ENCODE data around the gene RTN4RL1. TPM values are rescaled to one million over a fixed set of nuclear protein-coding genes. Genes with fewer than 3 reads are reported as not detected.

RTN4RL1 gene
- total RNA-seq, 2 experiments from 2014 or later = 0.14 to 0.30 TPM

- intact Hi-C loops (cut with micrococcal nuclease) = no loop called here
- H3K4me3 Mint-ChIP-seq = no peak overlapping the region
Measured at GRCh38 chr17:1999557-2000251, 25.4 kb downstream of the RTN4RL1 start.

DNA sequence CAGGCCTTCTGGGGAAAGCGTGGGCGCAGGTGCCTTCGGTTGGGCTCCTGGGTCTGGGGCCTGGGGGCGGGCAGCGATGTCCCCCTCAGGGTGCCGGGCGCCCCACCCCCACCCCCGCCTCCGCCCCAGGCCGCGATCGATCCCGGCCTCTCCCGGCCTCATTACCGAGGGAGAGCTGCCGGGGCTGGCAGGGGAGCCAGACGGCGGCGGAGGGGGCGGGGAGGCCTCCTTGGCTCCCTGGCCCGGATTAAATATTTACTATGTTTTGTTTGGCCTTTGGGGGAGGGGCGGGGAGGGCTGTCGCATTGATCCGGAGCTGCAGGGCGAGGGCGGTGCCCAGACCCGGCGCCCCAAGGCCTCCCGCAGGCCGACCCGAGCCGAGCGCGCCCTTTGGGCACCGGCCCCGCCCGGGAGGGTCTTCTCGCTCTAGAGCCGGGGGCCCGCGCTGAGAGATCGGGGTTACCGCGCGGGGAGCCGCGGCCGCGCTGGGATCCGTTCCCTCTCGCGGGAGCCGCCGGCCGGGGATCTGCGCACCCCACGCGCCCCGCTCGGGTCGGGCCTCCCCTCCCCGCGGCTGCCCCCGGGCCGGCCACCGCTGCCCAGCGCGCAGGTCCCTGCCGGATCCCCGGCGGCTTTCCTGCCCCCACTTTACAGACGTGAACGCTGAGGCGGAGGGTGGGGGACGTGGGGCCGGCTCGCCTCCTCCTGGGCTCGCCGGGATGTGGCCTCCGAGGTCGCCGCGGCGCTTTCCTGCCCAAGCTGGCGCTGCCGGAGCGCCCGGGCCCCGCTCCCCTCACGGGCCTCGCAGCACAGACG, 27.0 kb downstream of the RTN4RL1 start:
- intact Hi-C loops (cut with micrococcal nuclease) = no loop called here
- H3K4me3 Mint-ChIP-seq = no peak overlapping the region
- peak; percentile 13 for DNase-seq
- CTCF ChIA-PET = no interaction called here
- H3K27ac Mint-ChIP-seq = no peak overlapping the region
- H3K9me3 Mint-ChIP-seq = no peaks in the 10 kb centered on the region
- no peaks in the 10 kb centered on the region for H3K4me1 Mint-ChIP-seq (ENCODE audit: low read depth)
- H3K27me3 Mint-ChIP-seq (ENCODE audit: low read depth) = peaks cover 23% of the 10 kb centered on the region
- H3K36me3 Mint-ChIP-seq (ENCODE audit: low read depth) = no peaks in the 10 kb centered on the region

More at GRCh38 chr17:1999557-2000251, 25.4 kb downstream of the RTN4RL1 start:
- no peak overlapping the region for H3K27ac Mint-ChIP-seq
- H3K9me3 Mint-ChIP-seq = no peaks in the 10 kb centered on the region
- CTCF ChIA-PET = interaction anchor here (0.7 kb wide), 1 partner anchor 129 kb away, joined by 3 read pairs; no protein-coding TSS in a partner anchor
- DNase-seq = no peak
- H3K27me3 Mint-ChIP-seq (ENCODE audit: low read depth) = peaks cover 23% of the 10 kb centered on the region
- H3K4me1 Mint-ChIP-seq (ENCODE audit: low read depth) = no peaks in the 10 kb centered on the region
- no peaks in the 10 kb centered on the region for H3K36me3 Mint-ChIP-seq (ENCODE audit: low read depth)

GRCh38 chr17:1997289-1997926, 27.7 kb downstream of the RTN4RL1 start:
- intact Hi-C loops (cut with micrococcal nuclease) = no loop called here
- peaks cover 23% of the 10 kb centered on the region for H3K27me3 Mint-ChIP-seq (ENCODE audit: low read depth)
- H3K4me1 Mint-ChIP-seq (ENCODE audit: low read depth) = no peaks in the 10 kb centered on the region
- H3K4me3 Mint-ChIP-seq = no peak overlapping the region
- no peak for DNase-seq
- H3K9me3 Mint-ChIP-seq = no peaks in the 10 kb centered on the region
- CTCF ChIA-PET = interaction anchor here (1.3 kb wide), 1 partner anchor 29 kb away, joined by 5 read pairs; no protein-coding TSS in a partner anchor
- no peak overlapping the region for H3K27ac Mint-ChIP-seq
- no peaks in the 10 kb centered on the region for H3K36me3 Mint-ChIP-seq (ENCODE audit: low read depth)

GRCh38 chr17:1996800-1997288, 28.3 kb downstream of the RTN4RL1 start:
- H3K27me3 Mint-ChIP-seq (ENCODE audit: low read depth) = peaks cover 23% of the 10 kb centered on the region
- no peaks in the 10 kb centered on the region for H3K4me1 Mint-ChIP-seq (ENCODE audit: low read depth)
- intact Hi-C loops (cut with micrococcal nuclease) = no loop called here
- H3K4me3 Mint-ChIP-seq = no peak overlapping the region
- no peaks in the 10 kb centered on the region for H3K36me3 Mint-ChIP-seq (ENCODE audit: low read depth)
- CTCF ChIA-PET = interaction anchor here (1.3 kb wide), 1 partner anchor 29 kb away, joined by 5 read pairs; no protein-coding TSS in a partner anchor
- no peaks in the 10 kb centered on the region for H3K9me3 Mint-ChIP-seq
- H3K27ac Mint-ChIP-seq = no peak overlapping the region
- DNase-seq = no peak

- no peak overlapping the region for H3K4me3 Mint-ChIP-seq
- H3K9me3 Mint-ChIP-seq = no peaks in the 10 kb centered on the region
- H3K27me3 Mint-ChIP-seq (ENCODE audit: low read depth) = peaks cover 23% of the 10 kb centered on the region
- H3K27ac Mint-ChIP-seq = no peak overlapping the region
- H3K4me1 Mint-ChIP-seq (ENCODE audit: low read depth) = no peaks in the 10 kb centered on the region
- CTCF ChIA-PET = interaction anchor here (0.6 to 1.3 kb wide), 2 partner anchors 30 to 296 kb away, joined by 4 to 5 read pairs; no protein-coding TSS in a partner anchor
- no peaks in the 10 kb centered on the region for H3K36me3 Mint-ChIP-seq (ENCODE audit: low read depth)
- intact Hi-C loops (cut with micrococcal nuclease) = no loop called here
- no peak for DNase-seq
Measured at GRCh38 chr17:1995907-1996799, 29.0 kb downstream of the RTN4RL1 start.

GRCh38 chr17:1995321-1995892, 29.7 kb downstream of the RTN4RL1 start:
- DNase-seq = no peak
- Mint-ChIP-seq H3K9me3 (no peaks in the 10 kb centered on the region), H3K4me1 (ENCODE audit: low read depth) (no peaks in the 10 kb centered on the region), H3K4me3 (no peak overlapping the region), H3K27me3 (ENCODE audit: low read depth) (peaks cover 23% of the 10 kb centered on the region), H3K36me3 (ENCODE audit: low read depth) (no peaks in the 10 kb centered on the region), H3K27ac (no peak overlapping the region)
- CTCF ChIA-PET = interaction anchor here (0.6 to 1.2 kb wide), 2 partner anchors 86 to 296 kb away, joined by 3 to 4 read pairs; no protein-coding TSS in a partner anchor
- intact Hi-C loops (cut with micrococcal nuclease) = no loop called here

DNA sequence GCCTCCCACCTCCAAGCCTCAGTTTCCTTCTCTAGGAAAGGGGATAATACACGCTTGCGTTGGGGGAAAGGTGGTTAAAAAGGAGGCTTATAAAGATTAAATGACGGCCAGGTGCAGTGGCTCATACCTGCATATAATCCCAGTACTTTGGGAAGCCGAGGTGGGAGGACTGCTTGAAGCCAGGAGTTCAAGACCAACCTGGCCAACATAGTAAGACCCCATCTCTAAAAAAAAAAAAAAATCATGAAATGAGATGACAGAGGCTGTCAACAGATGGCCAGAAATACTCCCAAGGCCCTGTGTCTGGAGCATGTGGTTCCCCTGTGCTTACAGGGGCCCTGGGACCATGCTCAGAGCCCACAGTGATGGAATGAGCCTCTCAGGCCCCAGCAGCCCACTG, 30.4 kb downstream of the RTN4RL1 start:
- H3K4me1 Mint-ChIP-seq (ENCODE audit: low read depth) = no peaks in the 10 kb centered on the region
- intact Hi-C loops (cut with micrococcal nuclease) = no loop called here
- H3K27ac Mint-ChIP-seq = no peak overlapping the region
- H3K9me3 Mint-ChIP-seq = no peaks in the 10 kb centered on the region
- DNase-seq = no peak
- CTCF ChIA-PET = interaction anchor here (1.2 kb wide), 1 partner anchor 85 kb away, joined by 3 read pairs; no protein-coding TSS in a partner anchor
- no peaks in the 10 kb centered on the region for H3K36me3 Mint-ChIP-seq (ENCODE audit: low read depth)
- H3K27me3 Mint-ChIP-seq (ENCODE audit: low read depth) = peaks cover 22% of the 10 kb centered on the region
- H3K4me3 Mint-ChIP-seq = no peak overlapping the region

GRCh38 chr17:1992541-1992940, 32.6 kb downstream of the RTN4RL1 start:
- intact Hi-C loops (cut with micrococcal nuclease) = no loop called here
- H3K27me3 Mint-ChIP-seq (ENCODE audit: low read depth) = peaks cover 12% of the 10 kb centered on the region
- H3K9me3 Mint-ChIP-seq = no peaks in the 10 kb centered on the region
- CTCF ChIA-PET = no interaction called here
- no peaks in the 10 kb centered on the region for H3K4me1 Mint-ChIP-seq (ENCODE audit: low read depth)
- H3K4me3 Mint-ChIP-seq = no peak overlapping the region
- no peak for DNase-seq
- no peak overlapping the region for H3K27ac Mint-ChIP-seq
- H3K36me3 Mint-ChIP-seq (ENCODE audit: low read depth) = no peaks in the 10 kb centered on the region

GRCh38 chr17:1989135-1989534, 36.0 kb downstream of the RTN4RL1 start:
- intact Hi-C loops (cut with micrococcal nuclease) = no loop called here
- Mint-ChIP-seq H3K9me3 (no peaks in the 10 kb centered on the region), H3K4me3 (no peak overlapping the region), H3K27me3 (ENCODE audit: low read depth) (no peaks in the 10 kb centered on the region), H3K27ac (no peak overlapping the region), H3K36me3 (ENCODE audit: low read depth) (no peaks in the 10 kb centered on the region), H3K4me1 (ENCODE audit: low read depth) (no peaks in the 10 kb centered on the region)
- DNase-seq = no peak
- CTCF ChIA-PET = no interaction called here

GRCh38 chr17:1986783-1987451, 38.2 kb downstream of the RTN4RL1 start:
- CTCF ChIA-PET = no interaction called here
- H3K27ac Mint-ChIP-seq = no peak overlapping the region
- H3K4me1 Mint-ChIP-seq (ENCODE audit: low read depth) = no peaks in the 10 kb centered on the region
- H3K36me3 Mint-ChIP-seq (ENCODE audit: low read depth) = no peaks in the 10 kb centered on the region
- no peak overlapping the region for H3K4me3 Mint-ChIP-seq
- intact Hi-C loops (cut with micrococcal nuclease) = no loop called here
- no peaks in the 10 kb centered on the region for H3K27me3 Mint-ChIP-seq (ENCODE audit: low read depth)
- no peak for DNase-seq
- no peaks in the 10 kb centered on the region for H3K9me3 Mint-ChIP-seq

DNA sequence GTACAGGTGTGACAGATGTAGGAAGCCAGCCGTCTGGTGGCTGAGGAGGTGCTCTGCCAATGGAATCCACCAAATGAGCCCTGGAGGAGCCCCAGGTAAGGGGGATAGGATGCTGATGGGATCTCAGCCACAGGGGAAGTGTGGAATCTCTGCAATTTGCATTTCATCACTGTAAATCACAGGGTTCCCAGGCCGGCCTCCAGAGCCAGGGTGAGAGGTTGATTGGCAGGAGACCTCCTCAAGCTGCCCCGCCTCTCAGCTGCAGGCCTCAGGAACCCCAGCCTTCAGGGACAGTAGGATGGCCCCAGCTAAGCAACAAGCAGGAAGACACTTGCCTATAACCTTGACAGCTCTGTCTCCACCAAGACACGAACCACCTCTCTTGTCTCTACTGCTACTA, 39.4 kb downstream of the RTN4RL1 start:
- no peak overlapping the region for H3K4me3 Mint-ChIP-seq
- intact Hi-C loops (cut with micrococcal nuclease) = no loop called here
- no peaks in the 10 kb centered on the region for H3K36me3 Mint-ChIP-seq (ENCODE audit: low read depth)
- H3K27ac Mint-ChIP-seq = no peak overlapping the region
- H3K4me1 Mint-ChIP-seq (ENCODE audit: low read depth) = no peaks in the 10 kb centered on the region
- H3K9me3 Mint-ChIP-seq = no peaks in the 10 kb centered on the region
- no peak for DNase-seq
- no peaks in the 10 kb centered on the region for H3K27me3 Mint-ChIP-seq (ENCODE audit: low read depth)
- CTCF ChIA-PET = no interaction called here
